GM21447 (cell line): ENCODE results near the gene EIF4E2.
"Not testable (repeated sequence)": the region's sequence is repeated elsewhere in the genome, so short reads cannot be mapped to it uniquely, and the experiment has no call there.

Experiments
- ATAC-seq: cut with Tn5 transposase; IDR thresholded peaks from one replicate; pipeline ENCODE4 v1.9.1; 2021; ENCODE audit not compliant: unreplicated experiment

EIF4E2 gene

GRCh38 chr2:232521959-232522622 lies 28.4 kb upstream of the EIF4E2 start:
- no peak for ATAC-seq

GRCh38 chr2:232522623-232523401 lies 27.7 kb upstream of the EIF4E2 start:
- ATAC-seq: no peak

- no peak for ATAC-seq
Observed at GRCh38 chr2:232523402-232523681, 27.1 kb upstream of the EIF4E2 start.

GRCh38 chr2:232523682-232524597 lies 26.5 kb upstream of the EIF4E2 start:
- ATAC-seq: no peak

GRCh38 chr2:232524771-232525170 lies 25.7 kb upstream of the EIF4E2 start:
- no peak for ATAC-seq

- ATAC-seq: no peak
Observed at GRCh38 chr2:232525199-232525598, 25.3 kb upstream of the EIF4E2 start.

GRCh38 chr2:232525791-232526371 lies 24.6 kb upstream of the EIF4E2 start, which contains the start of gene CHRND:
TSS of gene CHRND (plus strand) at chr2:232526160. CDS start at chr2:232526216, 56 bp downstream.
- no peak for ATAC-seq

- no peak for ATAC-seq
Observed at GRCh38 chr2:232526372-232526941, 24.0 kb upstream of the EIF4E2 start.

- no peak for ATAC-seq
Observed at GRCh38 chr2:232527905-232528470, 22.5 kb upstream of the EIF4E2 start.

GRCh38 chr2:232528746-232529460 lies 21.6 kb upstream of the EIF4E2 start:
- no peak for ATAC-seq

- no peak for ATAC-seq
Observed at GRCh38 chr2:232529806-232530547, 20.5 kb upstream of the EIF4E2 start.

GRCh38 chr2:232530626-232531260 lies 19.7 kb upstream of the EIF4E2 start:
- no peak for ATAC-seq

- no peak for ATAC-seq
Observed at GRCh38 chr2:232532419-232532818, 18.1 kb upstream of the EIF4E2 start.

GRCh38 chr2:232532821-232533220 lies 17.7 kb upstream of the EIF4E2 start:
- ATAC-seq: not testable (repeated sequence)

GRCh38 chr2:232533944-232534710 lies 16.4 kb upstream of the EIF4E2 start:
- ATAC-seq: no peak

GRCh38 chr2:232534940-232535651 lies 15.4 kb upstream of the EIF4E2 start:
- ATAC-seq: no peak

- ATAC-seq: no peak
Observed at GRCh38 chr2:232535761-232536530, 14.5 kb upstream of the EIF4E2 start.
